HEK293 (cell line): ENCODE data around the gene SOCS6.
"Not testable (repeated sequence)": the region's sequence is repeated elsewhere in the genome, so short reads cannot be mapped to it uniquely, and the experiment has no call there.

ENCODE experiments used
- CTCF ChIA-PET: fragments of 350-600 bp; formaldehyde crosslinking; extraction: SDS; loops from one replicate; lab custom pipeline; 2021; ENCODE audit warnings: antibody characterized with exemption; lab: Yijun Ruan, JAX
- POLR2A ChIA-PET: fragments of 300-600 bp; formaldehyde crosslinking; extraction: SDS; loops from one replicate; lab custom pipeline; 2020; ENCODE audit warnings: antibody characterized with exemption, inconsistent platforms; lab: Yijun Ruan, JAX
- H3K27ac ChIP-seq: fragments of 200-500 bp; sonication (Bioruptor generic); 2 replicates; pipeline ENCODE4 v1.5.1; 2014; ENCODE audit warnings: low read depth, low read length, control low read depth, inconsistent platforms; ENCODE audit errors: extremely low read depth
- H3K36me3 ChIP-seq, 2 experiments: fragments of 200-500 bp in 1 of 2; sonication (Bioruptor generic) in 1 of 2; 1 replicate in 1 of 2; 2 replicates in 1 of 2; pipeline ENCODE4 v1.5.1; 2014 to 2017; ENCODE audit warnings: inconsistent platforms in 2 of 2, low read length in 2 of 2; ENCODE audit not compliant: control insufficient read depth in 2 of 2, insufficient read depth in 1 of 2
- H3K4me1 ChIP-seq: fragments of 200-500 bp; sonication (Bioruptor generic); 2 replicates; pipeline ENCODE4 v1.5.1; 2014; ENCODE audit warnings: mild to moderate bottlenecking, low read length, inconsistent platforms; ENCODE audit not compliant: control insufficient read depth, insufficient read depth
- H3K4me3 ChIP-seq: 2 replicates; pipeline ENCODE4 v1.5.1; 2011; ENCODE audit warnings: low read depth, mild to moderate bottlenecking, control low read depth, low read length, moderate library complexity
- H3K9me3 ChIP-seq: fragments of 200-500 bp; sonication (Bioruptor generic); 2 replicates; pipeline ENCODE4 v1.5.1; 2014; ENCODE audit warnings: low read depth, low read length, inconsistent platforms; ENCODE audit not compliant: control insufficient read depth, insufficient read depth
- HOXC10 ChIP-seq: sonication (generic); formaldehyde crosslinking; IDR thresholded peaks from 2 replicates; pipeline ENCODE4 v1.8.1; 2023; ENCODE audit warnings: mild to moderate bottlenecking, missing genetic modification reagents
- KLF9 ChIP-seq: fragments of 450-650 bp; formaldehyde crosslinking; IDR thresholded peaks from 2 replicates; pipeline ENCODE4 v1.5.1; 2016; ENCODE audit warnings: missing biosample characterization, missing genetic modification characterization, low read depth
- SCRT1 ChIP-seq: fragments of 450-650 bp; formaldehyde crosslinking; IDR thresholded peaks from 2 replicates; pipeline ENCODE4 v1.5.1; 2016; ENCODE audit warnings: missing biosample characterization, missing genetic modification characterization, borderline replicate concordance
- SCRT2 ChIP-seq: fragments of 450-650 bp; formaldehyde crosslinking; IDR thresholded peaks from 2 replicates; pipeline ENCODE4 v1.5.1; 2016; ENCODE audit warnings: missing biosample characterization, missing genetic modification characterization
- SP7 ChIP-seq: fragments of 450-650 bp; formaldehyde crosslinking; IDR thresholded peaks from 2 replicates; pipeline ENCODE4 v1.5.1; 2016; ENCODE audit warnings: missing biosample characterization, missing genetic modification characterization
- TCF7L2 ChIP-seq: IDR thresholded peaks from 2 replicates; pipeline ENCODE4 v1.6.1; 2011; ENCODE audit warnings: low read depth, mild to moderate bottlenecking, inconsistent platforms, low read length, moderate library complexity, borderline replicate concordance
- ZIC2 ChIP-seq: fragments of 450-650 bp; formaldehyde crosslinking; IDR thresholded peaks from 2 replicates; pipeline ENCODE4 v1.5.1; 2016; ENCODE audit warnings: missing biosample characterization, missing genetic modification characterization
- ZNF169 ChIP-seq: fragments of 450-650 bp; formaldehyde crosslinking; IDR thresholded peaks from 2 replicates; pipeline ENCODE4 v1.5.1; 2016; ENCODE audit warnings: missing biosample characterization, missing genetic modification characterization
- ZNF302 ChIP-seq: fragments of 450-650 bp; formaldehyde crosslinking; IDR thresholded peaks from 2 replicates; pipeline ENCODE4 v1.5.1; 2016; ENCODE audit warnings: missing biosample characterization, missing genetic modification characterization, low read depth
- ZNF354C ChIP-seq: fragments of 450-650 bp; formaldehyde crosslinking; IDR thresholded peaks from 2 replicates; pipeline ENCODE4 v1.5.1; 2016; ENCODE audit warnings: missing biosample characterization, missing genetic modification characterization, low read depth, borderline replicate concordance
- ZNF391 ChIP-seq: fragments of 450-650 bp; formaldehyde crosslinking; IDR thresholded peaks from 2 replicates; pipeline ENCODE4 v1.5.1; 2016; ENCODE audit warnings: low read depth, missing biosample characterization, missing genetic modification characterization, borderline replicate concordance
- ZNF501 ChIP-seq: fragments of 450-650 bp; formaldehyde crosslinking; IDR thresholded peaks from 2 replicates; pipeline ENCODE4 v1.5.1; 2016; ENCODE audit warnings: missing biosample characterization, missing genetic modification characterization
- ZNF530 ChIP-seq: fragments of 450-650 bp; formaldehyde crosslinking; IDR thresholded peaks from 2 replicates; pipeline ENCODE4 v1.5.1; 2016; ENCODE audit warnings: low read depth, missing biosample characterization, missing genetic modification characterization
- ZNF571 ChIP-seq: fragments of 450-650 bp; formaldehyde crosslinking; IDR thresholded peaks from 2 replicates; pipeline ENCODE4 v1.5.0; 2017; ENCODE audit warnings: missing biosample characterization, missing genetic modification characterization
- ZNF585B ChIP-seq: fragments of 450-650 bp; formaldehyde crosslinking; IDR thresholded peaks from 2 replicates; pipeline ENCODE4 v1.5.1; 2016; ENCODE audit warnings: missing biosample characterization, missing genetic modification characterization
- ZNF660 ChIP-seq: fragments of 450-650 bp; IDR thresholded peaks from 2 replicates; pipeline ENCODE4 v1.5.1; 2018; ENCODE audit warnings: missing biosample characterization, mild to moderate bottlenecking, missing genetic modification characterization
- ZNF791 ChIP-seq: fragments of 450-650 bp; formaldehyde crosslinking; IDR thresholded peaks from 2 replicates; pipeline ENCODE4 v1.5.1; 2016; ENCODE audit warnings: missing biosample characterization, missing genetic modification characterization
- ZSCAN16 ChIP-seq: fragments of 450-650 bp; formaldehyde crosslinking; IDR thresholded peaks from 2 replicates; pipeline ENCODE4 v1.5.1; 2016; ENCODE audit warnings: missing biosample characterization, missing genetic modification characterization
- TF ChIP-seq, protein P1 (sequence below): fragments of 450-650 bp; formaldehyde crosslinking; IDR thresholded peaks from 2 replicates; pipeline ENCODE4 v1.5.1; 2016; ENCODE audit warnings: missing biosample characterization, missing genetic modification characterization
- TF ChIP-seq, protein P2 (sequence below): fragments of 450-650 bp; formaldehyde crosslinking; IDR thresholded peaks from 2 replicates; pipeline ENCODE4 v1.5.1; 2016; ENCODE audit warnings: missing biosample characterization, missing genetic modification characterization
- TF ChIP-seq, protein P3 (sequence below): fragments of 450-650 bp; formaldehyde crosslinking; IDR thresholded peaks from 2 replicates; pipeline ENCODE4 v1.5.1; 2016; ENCODE audit warnings: missing biosample characterization, missing genetic modification characterization, borderline replicate concordance

SOCS6 gene

DNA sequence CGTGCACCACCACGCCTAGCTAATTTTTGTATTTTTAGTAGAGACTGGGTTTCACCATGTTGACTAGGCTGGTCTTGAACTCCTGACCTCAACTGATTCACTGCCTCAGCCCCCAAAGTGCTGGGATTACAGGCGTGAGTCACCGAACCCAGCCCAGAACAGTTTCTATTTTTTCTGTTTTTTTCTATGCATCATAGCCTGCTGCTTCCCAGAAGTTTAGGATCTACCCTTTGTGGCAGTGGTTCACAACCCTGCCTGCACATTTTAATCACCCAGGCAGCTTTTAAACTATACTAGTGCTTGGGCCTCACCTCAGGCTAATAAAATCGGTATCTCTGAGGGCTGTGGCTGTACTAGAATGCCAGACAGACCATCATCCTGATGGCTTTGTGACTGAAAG, 39.7 kb upstream of the SOCS6 start (continued):
- TF ChIP-seq SCRT1 (no peak), SCRT2 (tag by site-specific recombination) (no peak), ZNF169 (no peak), ZNF585B (no peak), ZNF501 (tag by site-specific recombination) (no peak)
- TF ChIP-seq, all 188 proteins: peak for 0

DNA sequence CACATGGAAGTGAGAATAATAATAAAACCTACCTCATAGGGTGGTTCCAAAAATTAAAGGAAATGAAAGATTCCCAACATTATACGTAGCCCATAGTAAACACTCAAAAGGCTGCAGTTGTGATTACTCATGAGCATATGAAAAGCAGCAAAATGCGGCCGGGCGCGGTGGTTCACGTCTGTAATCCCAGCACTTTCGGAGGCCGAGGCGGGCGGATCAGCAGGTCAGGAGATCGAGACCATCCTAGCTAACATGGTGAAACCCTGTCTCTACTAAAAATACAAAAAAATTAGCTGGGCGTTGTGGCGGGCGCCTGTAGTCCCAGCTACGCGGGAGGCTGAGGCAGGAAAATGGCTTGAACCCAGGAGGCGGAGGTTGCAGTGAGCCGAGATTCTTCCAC, 39.0 kb upstream of the SOCS6 start:
- POLR2A ChIA-PET, H3K27ac ChIP-seq, H3K9me3 ChIP-seq, H3K36me3 ChIP-seq, H3K4me3 ChIP-seq, H3K4me1 ChIP-seq: not testable (repeated sequence)
- CTCF ChIA-PET = interaction anchor here (1.5 kb wide), 1 partner anchor 184 kb away, joined by 3 read pairs; no protein-coding TSS in a partner anchor

DNA sequence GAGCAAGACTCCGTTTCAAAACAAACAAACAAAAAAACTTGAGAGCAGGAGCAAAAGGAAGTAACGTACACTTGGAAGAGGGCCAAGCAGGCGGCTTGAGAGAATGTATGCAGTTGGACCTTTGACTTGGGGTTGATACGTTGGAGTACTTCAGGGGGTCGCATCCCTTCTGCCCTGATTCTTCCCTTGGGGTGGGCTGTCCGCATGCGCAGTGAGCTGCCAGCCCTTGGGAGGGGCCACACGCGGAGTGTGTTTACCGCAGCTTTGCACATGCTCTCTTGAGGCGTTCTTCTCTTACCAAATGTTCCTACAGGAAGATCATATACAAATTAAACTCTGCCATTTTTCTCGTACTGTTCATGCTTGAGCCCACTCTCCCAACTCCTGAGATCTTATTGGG, 38.1 kb upstream of the SOCS6 start:
- no peaks in the 10 kb centered on the region for H3K36me3 ChIP-seq
- H3K27ac ChIP-seq = no peak overlapping the region
- TF ChIP-seq SP7 = no peak
- no peak for TF ChIP-seq ZNF530 (tag by site-specific recombination)
- TF ChIP-seq ZNF354C = no peak
- TF ChIP-seq, protein P1, sequence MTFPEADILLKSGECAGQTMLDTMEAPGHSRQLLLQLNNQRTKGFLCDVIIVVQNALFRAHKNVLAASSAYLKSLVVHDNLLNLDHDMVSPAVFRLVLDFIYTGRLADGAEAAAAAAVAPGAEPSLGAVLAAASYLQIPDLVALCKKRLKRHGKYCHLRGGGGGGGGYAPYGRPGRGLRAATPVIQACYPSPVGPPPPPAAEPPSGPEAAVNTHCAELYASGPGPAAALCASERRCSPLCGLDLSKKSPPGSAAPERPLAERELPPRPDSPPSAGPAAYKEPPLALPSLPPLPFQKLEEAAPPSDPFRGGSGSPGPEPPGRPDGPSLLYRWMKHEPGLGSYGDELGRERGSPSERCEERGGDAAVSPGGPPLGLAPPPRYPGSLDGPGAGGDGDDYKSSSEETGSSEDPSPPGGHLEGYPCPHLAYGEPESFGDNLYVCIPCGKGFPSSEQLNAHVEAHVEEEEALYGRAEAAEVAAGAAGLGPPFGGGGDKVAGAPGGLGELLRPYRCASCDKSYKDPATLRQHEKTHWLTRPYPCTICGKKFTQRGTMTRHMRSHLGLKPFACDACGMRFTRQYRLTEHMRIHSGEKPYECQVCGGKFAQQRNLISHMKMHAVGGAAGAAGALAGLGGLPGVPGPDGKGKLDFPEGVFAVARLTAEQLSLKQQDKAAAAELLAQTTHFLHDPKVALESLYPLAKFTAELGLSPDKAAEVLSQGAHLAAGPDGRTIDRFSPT (tag by site-specific recombination) = no peak
- no peak for TF ChIP-seq ZIC2 (tag by site-specific recombination)
- TF ChIP-seq, protein P2, sequence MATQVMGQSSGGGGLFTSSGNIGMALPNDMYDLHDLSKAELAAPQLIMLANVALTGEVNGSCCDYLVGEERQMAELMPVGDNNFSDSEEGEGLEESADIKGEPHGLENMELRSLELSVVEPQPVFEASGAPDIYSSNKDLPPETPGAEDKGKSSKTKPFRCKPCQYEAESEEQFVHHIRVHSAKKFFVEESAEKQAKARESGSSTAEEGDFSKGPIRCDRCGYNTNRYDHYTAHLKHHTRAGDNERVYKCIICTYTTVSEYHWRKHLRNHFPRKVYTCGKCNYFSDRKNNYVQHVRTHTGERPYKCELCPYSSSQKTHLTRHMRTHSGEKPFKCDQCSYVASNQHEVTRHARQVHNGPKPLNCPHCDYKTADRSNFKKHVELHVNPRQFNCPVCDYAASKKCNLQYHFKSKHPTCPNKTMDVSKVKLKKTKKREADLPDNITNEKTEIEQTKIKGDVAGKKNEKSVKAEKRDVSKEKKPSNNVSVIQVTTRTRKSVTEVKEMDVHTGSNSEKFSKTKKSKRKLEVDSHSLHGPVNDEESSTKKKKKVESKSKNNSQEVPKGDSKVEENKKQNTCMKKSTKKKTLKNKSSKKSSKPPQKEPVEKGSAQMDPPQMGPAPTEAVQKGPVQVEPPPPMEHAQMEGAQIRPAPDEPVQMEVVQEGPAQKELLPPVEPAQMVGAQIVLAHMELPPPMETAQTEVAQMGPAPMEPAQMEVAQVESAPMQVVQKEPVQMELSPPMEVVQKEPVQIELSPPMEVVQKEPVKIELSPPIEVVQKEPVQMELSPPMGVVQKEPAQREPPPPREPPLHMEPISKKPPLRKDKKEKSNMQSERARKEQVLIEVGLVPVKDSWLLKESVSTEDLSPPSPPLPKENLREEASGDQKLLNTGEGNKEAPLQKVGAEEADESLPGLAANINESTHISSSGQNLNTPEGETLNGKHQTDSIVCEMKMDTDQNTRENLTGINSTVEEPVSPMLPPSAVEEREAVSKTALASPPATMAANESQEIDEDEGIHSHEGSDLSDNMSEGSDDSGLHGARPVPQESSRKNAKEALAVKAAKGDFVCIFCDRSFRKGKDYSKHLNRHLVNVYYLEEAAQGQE (tag by site-specific recombination) = no peak
- TF ChIP-seq HOXC10 (CRISPR knock-in tag) = no peak
- no peaks in the 10 kb centered on the region for H3K9me3 ChIP-seq
- CTCF ChIA-PET = no interaction called here
- no peaks in the 10 kb centered on the region for H3K4me1 ChIP-seq
- H3K4me3 ChIP-seq = no peak overlapping the region
- POLR2A ChIA-PET = no interaction called here

DNA sequence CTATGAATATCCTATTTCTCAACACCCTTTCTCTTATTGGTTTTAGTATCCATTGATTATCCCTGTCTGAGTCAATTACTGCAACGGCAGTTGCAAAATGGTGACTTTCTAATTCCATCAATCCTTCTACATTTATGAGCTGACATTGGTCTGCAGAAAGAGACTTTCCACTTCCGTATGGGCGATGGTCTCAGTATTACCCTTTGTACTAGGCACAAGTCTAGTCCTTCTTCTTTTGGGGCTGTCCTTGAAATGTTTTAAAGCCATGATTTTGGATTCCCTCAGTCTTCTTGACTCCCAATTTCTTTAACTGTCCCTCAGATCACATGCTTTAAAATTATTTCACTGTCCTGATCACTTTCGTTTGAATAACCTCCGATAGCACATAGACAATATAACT, 32.7 kb upstream of the SOCS6 start:
- no peak overlapping the region for H3K4me3 ChIP-seq
- no peaks in the 10 kb centered on the region for H3K36me3 ChIP-seq
- no peaks in the 10 kb centered on the region for H3K9me3 ChIP-seq
- ChIA-PET POLR2A (no interaction called here), CTCF (no interaction called here)
- no peak overlapping the region for H3K27ac ChIP-seq
- no peaks in the 10 kb centered on the region for H3K4me1 ChIP-seq
- no peak for TF ChIP-seq ZNF660 (tag by site-specific recombination)
- no peak for TF ChIP-seq ZNF791 (tag by site-specific recombination)
- TF ChIP-seq ZNF391 = no peak
- TF ChIP-seq KLF9 (tag by site-specific recombination) = no peak
- no peak for TF ChIP-seq ZSCAN16
- TF ChIP-seq SCRT1 = no peak
- no peak for TF ChIP-seq ZNF571 (tag by site-specific recombination)
- no peak for TF ChIP-seq ZNF302 (tag by site-specific recombination)
- TF ChIP-seq TCF7L2 = no peak
- TF ChIP-seq, protein P3, sequence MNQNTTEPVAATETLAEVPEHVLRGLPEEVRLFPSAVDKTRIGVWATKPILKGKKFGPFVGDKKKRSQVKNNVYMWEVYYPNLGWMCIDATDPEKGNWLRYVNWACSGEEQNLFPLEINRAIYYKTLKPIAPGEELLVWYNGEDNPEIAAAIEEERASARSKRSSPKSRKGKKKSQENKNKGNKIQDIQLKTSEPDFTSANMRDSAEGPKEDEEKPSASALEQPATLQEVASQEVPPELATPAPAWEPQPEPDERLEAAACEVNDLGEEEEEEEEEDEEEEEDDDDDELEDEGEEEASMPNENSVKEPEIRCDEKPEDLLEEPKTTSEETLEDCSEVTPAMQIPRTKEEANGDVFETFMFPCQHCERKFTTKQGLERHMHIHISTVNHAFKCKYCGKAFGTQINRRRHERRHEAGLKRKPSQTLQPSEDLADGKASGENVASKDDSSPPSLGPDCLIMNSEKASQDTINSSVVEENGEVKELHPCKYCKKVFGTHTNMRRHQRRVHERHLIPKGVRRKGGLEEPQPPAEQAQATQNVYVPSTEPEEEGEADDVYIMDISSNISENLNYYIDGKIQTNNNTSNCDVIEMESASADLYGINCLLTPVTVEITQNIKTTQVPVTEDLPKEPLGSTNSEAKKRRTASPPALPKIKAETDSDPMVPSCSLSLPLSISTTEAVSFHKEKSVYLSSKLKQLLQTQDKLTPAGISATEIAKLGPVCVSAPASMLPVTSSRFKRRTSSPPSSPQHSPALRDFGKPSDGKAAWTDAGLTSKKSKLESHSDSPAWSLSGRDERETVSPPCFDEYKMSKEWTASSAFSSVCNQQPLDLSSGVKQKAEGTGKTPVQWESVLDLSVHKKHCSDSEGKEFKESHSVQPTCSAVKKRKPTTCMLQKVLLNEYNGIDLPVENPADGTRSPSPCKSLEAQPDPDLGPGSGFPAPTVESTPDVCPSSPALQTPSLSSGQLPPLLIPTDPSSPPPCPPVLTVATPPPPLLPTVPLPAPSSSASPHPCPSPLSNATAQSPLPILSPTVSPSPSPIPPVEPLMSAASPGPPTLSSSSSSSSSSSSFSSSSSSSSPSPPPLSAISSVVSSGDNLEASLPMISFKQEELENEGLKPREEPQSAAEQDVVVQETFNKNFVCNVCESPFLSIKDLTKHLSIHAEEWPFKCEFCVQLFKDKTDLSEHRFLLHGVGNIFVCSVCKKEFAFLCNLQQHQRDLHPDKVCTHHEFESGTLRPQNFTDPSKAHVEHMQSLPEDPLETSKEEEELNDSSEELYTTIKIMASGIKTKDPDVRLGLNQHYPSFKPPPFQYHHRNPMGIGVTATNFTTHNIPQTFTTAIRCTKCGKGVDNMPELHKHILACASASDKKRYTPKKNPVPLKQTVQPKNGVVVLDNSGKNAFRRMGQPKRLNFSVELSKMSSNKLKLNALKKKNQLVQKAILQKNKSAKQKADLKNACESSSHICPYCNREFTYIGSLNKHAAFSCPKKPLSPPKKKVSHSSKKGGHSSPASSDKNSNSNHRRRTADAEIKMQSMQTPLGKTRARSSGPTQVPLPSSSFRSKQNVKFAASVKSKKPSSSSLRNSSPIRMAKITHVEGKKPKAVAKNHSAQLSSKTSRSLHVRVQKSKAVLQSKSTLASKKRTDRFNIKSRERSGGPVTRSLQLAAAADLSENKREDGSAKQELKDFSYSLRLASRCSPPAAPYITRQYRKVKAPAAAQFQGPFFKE (tag by site-specific recombination) = no peak
